GM12864 (cell line): Measurements from ENCODE around the gene MPV17L2.

ENCODE experiments used
- DNase-seq: peaks from one replicate; pipeline ENCODE4 v3.0.0-alpha.2; 2011; ENCODE audit warnings: low read depth
- H3K4me3 ChIP-seq: 2 replicates; pipeline ENCODE4 v1.5.1; 2011; ENCODE audit warnings: mild to moderate bottlenecking, low read depth, low read length, control low read depth
- CTCF ChIP-seq: IDR thresholded peaks from 2 replicates; pipeline ENCODE4 v1.5.1; 2011; ENCODE audit warnings: low read depth, mild to moderate bottlenecking, moderate library complexity, low read length, control low read depth, inconsistent platforms; ENCODE audit errors: missing control alignments

The MPV17L2 gene

GRCh38 chr19:18202397-18202777 is 9.4 kb downstream of the MPV17L2 start:
- H3K4me3 ChIP-seq: no peak overlapping the region; the same call in 1 of the 2 replicates
- DNase-seq: no peak
- TF ChIP-seq CTCF: no peak

DNA sequence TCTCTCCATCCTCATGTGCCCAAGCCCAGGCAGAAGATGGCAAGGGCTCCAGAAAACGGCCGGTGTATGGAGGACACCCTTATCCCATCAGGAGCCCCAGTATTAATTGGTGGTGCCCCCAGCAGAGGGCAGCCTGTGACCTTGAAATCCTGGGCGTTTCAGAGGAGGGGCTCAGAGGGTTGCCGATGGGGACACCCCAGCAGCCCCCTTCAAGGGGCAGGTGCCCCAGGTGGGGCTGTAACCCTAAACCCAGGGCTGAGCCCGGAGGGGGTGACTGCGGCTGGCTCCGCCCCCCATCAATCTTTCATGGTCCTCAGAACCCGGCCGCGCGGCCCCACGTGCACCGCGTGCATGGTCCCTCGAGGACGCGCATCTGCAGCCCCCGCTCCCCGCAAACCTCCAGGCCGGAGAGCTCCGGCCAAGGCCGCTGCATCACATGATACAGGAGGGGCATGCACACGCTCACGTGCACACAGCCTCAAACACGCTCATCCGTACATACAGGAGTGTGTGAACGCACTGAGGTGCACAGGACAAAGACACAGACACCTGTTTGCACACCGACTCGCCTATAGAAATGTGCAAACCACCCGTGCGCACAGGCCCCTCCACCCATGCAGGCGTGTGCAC is 9.9 kb downstream of the MPV17L2 start:
- no peak for DNase-seq
- peak overlapping the region; percentile 71 for H3K4me3 ChIP-seq
- peak; percentile 43 for TF ChIP-seq CTCF

DNA sequence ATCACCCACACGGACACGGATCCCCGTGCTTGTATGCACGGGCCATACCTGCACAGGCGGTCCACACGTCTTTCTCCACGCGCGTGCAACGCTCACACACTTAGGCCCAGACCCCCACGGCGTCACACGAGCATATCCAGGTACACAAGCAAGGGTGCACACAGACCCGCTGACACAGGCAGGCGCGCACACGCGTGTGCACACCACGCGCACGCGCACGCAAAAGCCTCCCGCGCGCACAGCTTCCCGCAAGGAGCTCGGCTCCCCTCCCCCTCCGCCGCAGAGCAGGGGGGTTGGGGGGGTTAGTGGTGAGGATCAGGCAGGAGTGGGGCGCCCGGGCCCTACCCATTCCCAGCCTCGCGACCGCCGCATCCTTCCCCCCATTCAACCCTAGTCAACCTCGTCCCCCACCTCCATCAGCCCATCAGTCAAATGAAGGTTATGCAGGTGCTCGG is 10.4 kb downstream of the MPV17L2 start:
- TF ChIP-seq CTCF: no peak
- peak overlapping the region; percentile 71 for H3K4me3 ChIP-seq
- no peak for DNase-seq

GRCh38 chr19:18203863-18204393 is 10.9 kb downstream of the MPV17L2 start, which contains the start of gene RAB3A:
Gene RAB3A, minus strand, starts transcription at chr19:18204042. Its CDS starts 1,302 bp downstream, at chr19:18202740.
- H3K4me3 ChIP-seq: peak within 1 kb of the TSS; percentile 76
- no peak for TF ChIP-seq CTCF
- peak; percentile 99 for DNase-seq

GRCh38 chr19:18204394-18205199 is 11.6 kb downstream of the MPV17L2 start:
- no peak for DNase-seq
- peak overlapping the region; percentile 76 for H3K4me3 ChIP-seq
- no peak for TF ChIP-seq CTCF

GRCh38 chr19:18205200-18205892 is 12.3 kb downstream of the MPV17L2 start:
- DNase-seq: no peak
- no peak for TF ChIP-seq CTCF
- peak overlapping the region; percentile 76 for H3K4me3 ChIP-seq
